Calu3 (cell line): ENCODE measurements around the gene ZNF710. TPM values are rescaled to one million over a fixed set of nuclear protein-coding genes. Genes with fewer than 3 reads are reported as not detected.

Experiments used
- BruUV-seq: library from RNA; stranded (reverse); fragments of 400-500 nt; replicated peaks from 2 replicates; lab custom pipeline; 2021; lab: Mats Ljungman, UMichigan
- CTCF ChIA-PET: fragments of 300-600 bp; sonication (Branson Sonifier 250); formaldehyde crosslinking; loops from one replicate; lab custom pipeline; 2022; ENCODE audit warnings: antibody characterized with exemption; lab: Charles Lee
- DNase-seq: peaks from one replicate; pipeline ENCODE4 v3.0.0; 2022
- H3K27ac Mint-ChIP-seq: one replicate; pipeline ENCODE4 v1.8.0; 2022; ENCODE audit warnings: mixed read lengths; ENCODE audit not compliant: unreplicated experiment
- H3K27me3 Mint-ChIP-seq: one replicate; pipeline ENCODE4 v1.8.0; 2022; ENCODE audit warnings: mixed read lengths; ENCODE audit not compliant: unreplicated experiment
- H3K36me3 Mint-ChIP-seq: one replicate; pipeline ENCODE4 v1.8.0; 2022; ENCODE audit warnings: mild to moderate bottlenecking, moderate library complexity, mixed read lengths; ENCODE audit not compliant: insufficient read depth, unreplicated experiment
- H3K4me1 Mint-ChIP-seq: one replicate; pipeline ENCODE4 v1.8.0; 2022; ENCODE audit warnings: mild to moderate bottlenecking, low read depth, mixed read lengths; ENCODE audit not compliant: unreplicated experiment
- H3K4me3 Mint-ChIP-seq: one replicate; pipeline ENCODE4 v1.8.0; 2022; ENCODE audit warnings: mild to moderate bottlenecking, low read depth, moderate library complexity, mixed read lengths; ENCODE audit not compliant: unreplicated experiment
- H3K9me3 Mint-ChIP-seq: one replicate; pipeline ENCODE4 v1.8.0; 2022; ENCODE audit warnings: low read depth, mixed read lengths; ENCODE audit not compliant: unreplicated experiment
- intact Hi-C: fragments of 100-400 bp; cut with micrococcal nuclease; formaldehyde crosslinking; loops from one replicate; pipeline ENCODE4 v1.10.0; 2022; ENCODE audit not compliant: unreplicated experiment
- total RNA-seq: library from RNA; stranded (reverse); gene quantifications from 2 replicates; pipeline ENCODE4 v1.2.3, GENCODE V29; 2022
- TF ChIP-seq, protein P1 (sequence below): fragments of 200-600 bp; IDR thresholded peaks from one replicate; pipeline ENCODE4 v1.8.0; 2022; ENCODE audit warnings: antibody characterized with exemption; ENCODE audit not compliant: unreplicated experiment

ZNF710 gene
- total RNA-seq, 1 experiment from 2014 or later, result 15.4 TPM

GRCh38 chr15:90053685-90054466, 52.8 kb downstream of the ZNF710 start:
- Mint-ChIP-seq H3K4me3 (no peak overlapping the region), H3K27me3 (no peaks in the 10 kb centered on the region), H3K36me3 (peaks cover 11% of the 10 kb centered on the region), H3K4me1 (peaks cover 22% of the 10 kb centered on the region), H3K9me3 (no peaks in the 10 kb centered on the region), H3K27ac (peak overlapping the region; percentile 36)
- intact Hi-C loops, result loop anchor here (10.0 kb wide), 1 partner anchor 49 kb away; the partner anchor contains the start of gene ZNF710
- no TSS peak for BruUV-seq
- CTCF ChIA-PET, result interaction anchor here (0.7 kb wide), 1 partner anchor 486 kb away, joined by 3 read pairs; no protein-coding TSS in a partner anchor
- no peak for DNase-seq
- TF ChIP-seq, protein P1, sequence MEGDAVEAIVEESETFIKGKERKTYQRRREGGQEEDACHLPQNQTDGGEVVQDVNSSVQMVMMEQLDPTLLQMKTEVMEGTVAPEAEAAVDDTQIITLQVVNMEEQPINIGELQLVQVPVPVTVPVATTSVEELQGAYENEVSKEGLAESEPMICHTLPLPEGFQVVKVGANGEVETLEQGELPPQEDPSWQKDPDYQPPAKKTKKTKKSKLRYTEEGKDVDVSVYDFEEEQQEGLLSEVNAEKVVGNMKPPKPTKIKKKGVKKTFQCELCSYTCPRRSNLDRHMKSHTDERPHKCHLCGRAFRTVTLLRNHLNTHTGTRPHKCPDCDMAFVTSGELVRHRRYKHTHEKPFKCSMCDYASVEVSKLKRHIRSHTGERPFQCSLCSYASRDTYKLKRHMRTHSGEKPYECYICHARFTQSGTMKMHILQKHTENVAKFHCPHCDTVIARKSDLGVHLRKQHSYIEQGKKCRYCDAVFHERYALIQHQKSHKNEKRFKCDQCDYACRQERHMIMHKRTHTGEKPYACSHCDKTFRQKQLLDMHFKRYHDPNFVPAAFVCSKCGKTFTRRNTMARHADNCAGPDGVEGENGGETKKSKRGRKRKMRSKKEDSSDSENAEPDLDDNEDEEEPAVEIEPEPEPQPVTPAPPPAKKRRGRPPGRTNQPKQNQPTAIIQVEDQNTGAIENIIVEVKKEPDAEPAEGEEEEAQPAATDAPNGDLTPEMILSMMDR, result no peak

DNA sequence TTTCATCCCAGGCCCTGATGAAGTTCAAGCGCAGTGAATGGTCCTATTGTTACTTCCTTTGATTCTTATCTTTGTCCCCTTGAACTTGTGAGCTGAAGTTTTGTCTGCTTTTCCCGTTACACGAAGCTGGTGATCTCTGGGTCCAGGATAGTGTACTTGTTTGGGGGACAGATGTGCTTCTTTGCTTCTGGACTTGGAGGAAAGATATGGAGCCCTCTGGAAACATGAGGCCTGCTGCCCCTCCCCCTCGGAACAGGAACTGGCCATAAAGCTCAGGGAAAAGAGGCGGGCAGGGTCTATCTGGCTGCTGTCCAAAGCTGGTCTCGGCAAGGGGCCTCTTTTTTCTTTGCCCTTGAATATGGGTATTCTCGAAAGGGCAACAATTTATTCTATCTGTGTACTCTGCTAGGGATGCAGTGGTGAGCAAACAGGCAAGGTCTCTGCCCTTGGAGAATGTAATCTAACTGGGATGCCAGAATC, 53.5 kb downstream of the ZNF710 start:
- CTCF ChIA-PET, result interaction anchor here (0.5 to 1.5 kb wide), 8 partner anchors 8 to 156 kb away, joined by 3 to 10 read pairs (median 4); no protein-coding TSS in a partner anchor
- H3K9me3 Mint-ChIP-seq, result no peaks in the 10 kb centered on the region
- peaks cover 22% of the 10 kb centered on the region for H3K4me1 Mint-ChIP-seq
- H3K27ac Mint-ChIP-seq, result peak overlapping the region; percentile 36
- TF ChIP-seq, protein P1, result no peak
- H3K27me3 Mint-ChIP-seq, result no peaks in the 10 kb centered on the region
- no TSS peak for BruUV-seq
- no peak overlapping the region for H3K4me3 Mint-ChIP-seq
- H3K36me3 Mint-ChIP-seq, result peaks cover 11% of the 10 kb centered on the region
- intact Hi-C loops, result loop anchor here (10.0 kb wide), 1 partner anchor 50 kb away; the partner anchor contains the start of gene ZNF710
- DNase-seq, result peak; percentile 53

GRCh38 chr15:90055182-90055581, 54.1 kb downstream of the ZNF710 start:
- Mint-ChIP-seq H3K27ac (peak overlapping the region; percentile 36), H3K27me3 (no peaks in the 10 kb centered on the region), H3K4me3 (no peak overlapping the region), H3K36me3 (peaks cover 11% of the 10 kb centered on the region), H3K4me1 (peaks cover 22% of the 10 kb centered on the region), H3K9me3 (no peaks in the 10 kb centered on the region)
- intact Hi-C loops, result loop anchor here (10.0 kb wide), 1 partner anchor 50 kb away; the partner anchor contains the start of gene ZNF710
- CTCF ChIA-PET, result interaction anchor here (0.5 to 1.5 kb wide), 8 partner anchors 8 to 157 kb away, joined by 3 to 10 read pairs (median 4); no protein-coding TSS in a partner anchor
- TF ChIP-seq, protein P1, result no peak
- DNase-seq, result peak; percentile 67
- no TSS peak for BruUV-seq

GRCh38 chr15:90056529-90056928, 55.4 kb downstream of the ZNF710 start:
- CTCF ChIA-PET, result no interaction called here
- no peak overlapping the region for H3K27ac Mint-ChIP-seq
- no peaks in the 10 kb centered on the region for H3K9me3 Mint-ChIP-seq
- intact Hi-C loops, result loop anchor here (10.0 kb wide), 1 partner anchor 52 kb away; the partner anchor contains the start of gene ZNF710
- H3K4me3 Mint-ChIP-seq, result no peak overlapping the region
- no TSS peak for BruUV-seq
- H3K36me3 Mint-ChIP-seq, result peaks cover 11% of the 10 kb centered on the region
- no peaks in the 10 kb centered on the region for H3K27me3 Mint-ChIP-seq
- no peak for DNase-seq
- peaks cover 22% of the 10 kb centered on the region for H3K4me1 Mint-ChIP-seq
- TF ChIP-seq, protein P1, result no peak
